Esophagus muscularis mucosa (tissue), 4 donors: ENCODE data around the gene DAZAP1. TPM values are rescaled to one million over a fixed set of nuclear protein-coding genes. Genes with fewer than 3 reads are reported as not detected.

Experiments used
- DNase-seq: peaks from one replicate; pipeline ENCODE4 v3.0.0-alpha.2; 2017; ENCODE audit errors: extremely low spot score
- H3K27ac ChIP-seq, 4 donors: fragments of 200-600 bp; sonication (generic); replicated peaks in 1 of 4; 1 replicate in 3 of 4; 2 replicates in 1 of 4; pipeline ENCODE4 v1.5.1; 2016 to 2019; ENCODE audit warnings: mild to moderate bottlenecking in 1 of 4
- H3K27me3 ChIP-seq, 4 donors: fragments of 200-600 bp; sonication (generic); one replicate each; pipeline versions ENCODE4 v1.5.1 to v1.6.0; 2016 to 2019
- H3K36me3 ChIP-seq, 4 donors: fragments of 200-600 bp; sonication (generic); one replicate each; pipeline ENCODE4 v1.5.1; 2016 to 2019
- H3K4me1 ChIP-seq, 4 donors: fragments of 200-600 bp; sonication (generic); one replicate each; pipeline ENCODE4 v1.5.1; 2016 to 2019
- H3K4me3 ChIP-seq, 4 donors: fragments of 200-600 bp; sonication (generic); 1 replicate in 2 of 4; 2 replicates in 2 of 4; pipeline ENCODE4 v1.5.1; 2016 to 2019; ENCODE audit warnings: mild to moderate bottlenecking in 4 of 4, moderate library complexity in 1 of 4
- H3K9me3 ChIP-seq, 4 donors: fragments of 200-600 bp; sonication (generic); 1 replicate in 3 of 4; 2 replicates in 1 of 4; pipeline ENCODE4 v1.5.1; 2016 to 2019
- EP300 ChIP-seq: sonication (generic); formaldehyde crosslinking; IDR thresholded peaks from one replicate; pipeline ENCODE4 v1.6.1; 2017; ENCODE audit warnings: antibody characterized with exemption
- POLR2A ChIP-seq: fragments of 450-650 bp; IDR thresholded peaks from one replicate; pipeline ENCODE4 v1.6.1; 2017; ENCODE audit warnings: antibody characterized with exemption, moderate library complexity, mild to moderate bottlenecking, low read depth
- POLR2AphosphoS5 ChIP-seq, 2 donors: sonication (generic); formaldehyde crosslinking; IDR thresholded peaks; one replicate each; pipeline ENCODE4 v1.6.1; 2017; ENCODE audit warnings: antibody characterized with exemption in 2 of 2
- WGBS: methylation state at CpG from one replicate; pipeline ENCODE4 v1.1.5; 2018; 5-methylcytosine and 5-hydroxymethylcytosine counted together
- intact Hi-C: fragments of 100-400 bp; cut with DNase I; formaldehyde crosslinking; loops from one replicate; pipeline ENCODE4 v1.15.1; 2023
- total RNA-seq, 4 donors: library from RNA; depleted of rRNA; stranded (reverse); fragments of >200 nt; gene quantifications; one replicate each; pipeline versions ENCODE4 v1.1.0 to v1.2.1, GENCODE V29; 2016
- TF ChIP-seq, protein P1 (sequence below), 3 experiments: fragments of 200-600 bp in 2 of 3; fragments of 450-650 bp in 1 of 3; sonication (generic) in 2 of 3; IDR thresholded peaks; one replicate each; pipeline ENCODE4 v1.5.1; 2017 to 2019; ENCODE audit warnings: antibody characterized with exemption in 3 of 3, mild to moderate bottlenecking in 2 of 3, moderate library complexity in 1 of 3

Gene DAZAP1
- total RNA-seq, 4 donors from 2014 or later = 44.9 to 79.4 (median 52.9) TPM

DNA sequence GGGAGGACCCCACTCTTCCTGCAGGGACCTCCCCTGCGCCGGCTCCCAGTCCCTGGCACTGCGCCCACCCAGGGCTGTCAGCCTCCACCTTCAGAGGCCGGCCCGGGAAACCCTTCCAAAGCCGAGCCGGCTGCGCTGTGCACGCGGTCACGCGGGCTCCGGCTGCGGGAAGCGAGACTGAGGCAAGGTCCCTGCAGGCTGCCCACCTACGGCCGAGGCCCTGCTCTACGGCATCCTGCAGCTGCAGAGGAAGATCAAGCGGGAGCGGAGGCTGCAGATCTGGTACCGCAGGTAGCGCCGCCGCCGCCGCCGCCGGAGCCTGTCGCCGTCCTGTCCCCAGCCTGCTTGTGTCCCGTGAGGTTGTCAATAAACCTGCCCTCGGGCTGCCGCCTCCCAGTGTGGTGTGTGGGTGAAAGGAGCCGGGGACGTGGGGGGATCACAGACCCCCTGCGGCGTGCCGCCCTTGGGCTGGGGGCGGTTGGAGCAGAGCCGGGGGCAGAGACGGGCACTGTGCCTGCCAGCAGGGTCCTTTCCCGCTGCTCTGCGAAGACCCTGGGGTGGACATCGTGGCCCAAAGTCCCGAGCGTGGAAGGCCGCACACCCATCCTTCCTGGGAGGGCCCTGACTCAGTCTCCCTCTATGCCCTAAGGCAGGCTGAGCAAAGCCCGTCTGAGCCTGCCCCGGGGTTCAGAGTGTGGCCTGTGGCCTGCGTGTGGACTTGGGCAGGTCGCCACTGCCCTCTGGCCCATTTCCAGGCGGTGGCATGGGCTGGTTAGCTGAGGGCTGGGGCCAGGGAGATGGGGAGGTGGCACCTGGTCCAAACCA is 12.0 kb upstream of the DAZAP1 start:
- intact Hi-C loops = no loop called here
- no peaks in the 10 kb centered on the region for H3K9me3 ChIP-seq
- H3K4me1 ChIP-seq = peaks cover 24 to 38% (median 32%) of the 10 kb centered on the region in 4 donors
- no peak for TF ChIP-seq POLR2AphosphoS5 (IDR thresholded peaks at IDR 0.05)
- TF ChIP-seq, protein P1, sequence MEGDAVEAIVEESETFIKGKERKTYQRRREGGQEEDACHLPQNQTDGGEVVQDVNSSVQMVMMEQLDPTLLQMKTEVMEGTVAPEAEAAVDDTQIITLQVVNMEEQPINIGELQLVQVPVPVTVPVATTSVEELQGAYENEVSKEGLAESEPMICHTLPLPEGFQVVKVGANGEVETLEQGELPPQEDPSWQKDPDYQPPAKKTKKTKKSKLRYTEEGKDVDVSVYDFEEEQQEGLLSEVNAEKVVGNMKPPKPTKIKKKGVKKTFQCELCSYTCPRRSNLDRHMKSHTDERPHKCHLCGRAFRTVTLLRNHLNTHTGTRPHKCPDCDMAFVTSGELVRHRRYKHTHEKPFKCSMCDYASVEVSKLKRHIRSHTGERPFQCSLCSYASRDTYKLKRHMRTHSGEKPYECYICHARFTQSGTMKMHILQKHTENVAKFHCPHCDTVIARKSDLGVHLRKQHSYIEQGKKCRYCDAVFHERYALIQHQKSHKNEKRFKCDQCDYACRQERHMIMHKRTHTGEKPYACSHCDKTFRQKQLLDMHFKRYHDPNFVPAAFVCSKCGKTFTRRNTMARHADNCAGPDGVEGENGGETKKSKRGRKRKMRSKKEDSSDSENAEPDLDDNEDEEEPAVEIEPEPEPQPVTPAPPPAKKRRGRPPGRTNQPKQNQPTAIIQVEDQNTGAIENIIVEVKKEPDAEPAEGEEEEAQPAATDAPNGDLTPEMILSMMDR (IDR thresholded peaks at IDR 0.05) = no peak
- TF ChIP-seq POLR2A = no peak
- TF ChIP-seq EP300 = no peak
- H3K27ac ChIP-seq = no peak overlapping the region
- no peaks in the 10 kb centered on the region for H3K27me3 ChIP-seq
- no peak for DNase-seq
- no peak overlapping the region for H3K4me3 ChIP-seq
- WGBS = 86% methylated on average over 33 of the region's 52 CpGs
- H3K36me3 ChIP-seq = peaks cover 31 to 53% (median 49%) of the 10 kb centered on the region in 4 donors

DNA sequence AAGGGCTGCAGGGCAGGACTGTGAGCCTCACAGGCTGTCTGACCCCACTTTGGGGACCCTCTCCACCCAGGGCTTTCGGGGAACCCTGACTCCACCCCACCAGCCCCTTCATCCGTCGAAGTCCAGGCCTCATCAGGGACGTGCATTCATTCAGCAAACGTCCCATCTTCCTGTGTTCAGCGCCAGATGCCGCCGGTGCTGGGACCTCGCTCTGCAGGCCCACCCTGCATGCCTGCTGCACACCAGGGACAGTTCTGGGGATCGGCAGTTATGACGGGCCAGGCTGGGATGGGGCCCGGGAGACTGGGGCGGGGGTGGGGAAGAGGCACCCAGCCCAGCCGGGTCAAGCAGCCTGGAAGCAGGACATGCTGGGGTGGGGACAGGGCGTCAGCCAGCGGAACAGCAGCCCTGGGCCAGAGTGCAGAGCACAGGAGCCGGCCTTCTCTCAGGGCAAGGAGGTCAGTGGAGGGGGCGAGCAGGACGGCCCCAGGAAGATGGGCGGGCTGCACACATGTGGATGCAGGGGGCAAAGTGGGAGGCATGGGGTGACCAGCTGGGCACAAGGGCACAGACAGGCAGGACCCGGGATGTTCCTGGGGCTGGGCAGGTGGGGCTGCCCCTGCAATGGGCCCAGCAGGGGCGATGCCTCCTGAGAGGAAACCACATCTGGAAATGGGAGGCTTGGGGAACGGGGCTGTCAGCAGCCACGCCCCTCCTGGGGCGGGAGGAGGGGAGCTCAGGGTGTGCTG is 11.2 kb upstream of the DAZAP1 start:
- intact Hi-C loops = no loop called here
- 39% methylated on average over 7 of the region's 25 CpGs for WGBS

DNA sequence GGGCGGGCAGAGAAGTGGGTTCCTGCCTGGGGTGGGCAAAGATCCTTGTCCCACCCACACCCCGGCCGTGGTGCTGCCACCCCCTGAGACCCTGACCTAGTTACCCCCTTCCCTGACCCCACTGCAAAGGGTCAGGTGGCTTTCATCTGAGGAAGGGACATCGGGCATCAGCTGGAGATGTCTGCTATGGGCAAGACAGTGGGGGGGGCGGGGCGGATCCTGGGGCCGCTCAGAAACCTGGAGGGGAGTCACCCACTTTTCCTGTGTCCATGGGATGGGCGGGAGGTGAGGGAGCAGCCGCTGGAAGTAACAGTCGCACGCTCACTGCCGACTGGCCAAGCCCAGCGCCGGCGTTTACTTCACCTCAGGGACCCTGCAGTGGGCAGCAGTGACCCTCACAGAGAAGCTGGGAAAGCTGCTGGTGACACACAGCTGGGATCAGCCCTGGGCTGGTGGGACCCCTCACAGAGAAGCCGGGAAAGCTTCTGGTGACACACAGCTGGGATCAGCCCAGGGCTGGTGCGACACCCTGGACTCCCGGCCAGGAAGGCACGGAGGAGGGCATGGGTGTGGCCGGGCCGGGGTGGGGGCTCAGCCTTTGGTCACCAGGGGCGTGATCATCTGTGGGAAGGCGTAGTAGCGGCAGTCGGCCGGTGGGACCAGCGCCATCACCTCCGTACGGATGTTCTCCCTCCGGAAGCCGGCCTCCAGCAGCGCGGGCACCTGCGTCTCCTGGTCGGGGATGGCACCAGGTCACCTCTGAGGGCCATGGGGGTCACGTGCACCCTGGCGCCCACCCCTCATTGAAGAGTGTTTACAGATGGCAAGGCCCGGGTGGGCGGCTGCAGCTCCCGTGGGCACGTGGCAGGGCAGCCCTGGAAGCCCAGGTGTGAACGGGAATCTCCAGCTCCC is 10.4 kb upstream of the DAZAP1 start:
- TF ChIP-seq, protein P1 (IDR thresholded peaks at IDR 0.05) = no peak
- TF ChIP-seq POLR2A (no peak), EP300 (no peak), POLR2AphosphoS5 (IDR thresholded peaks at IDR 0.05) (no peak)
- intact Hi-C loops = no loop called here
- peaks cover 15 to 37% (median 33%) of the 10 kb centered on the region in 4 donors for H3K36me3 ChIP-seq

More for the DNA sequence above, 11.2 kb upstream of the DAZAP1 start:
- Histone ChIP-seq H3K4me1 (peaks cover 32 to 46% (median 40%) of the 10 kb centered on the region in 4 donors), H3K9me3 (no peaks in the 10 kb centered on the region), H3K27me3 (no peaks in the 10 kb centered on the region), H3K27ac (no peak overlapping the region), H3K4me3 (no peak overlapping the region), H3K36me3 (peaks cover 23 to 45% (median 41%) of the 10 kb centered on the region in 4 donors)
- TF ChIP-seq EP300 = no peak
- TF ChIP-seq, protein P1 (IDR thresholded peaks at IDR 0.05) = no peak
- no peak for TF ChIP-seq POLR2AphosphoS5 (IDR thresholded peaks at IDR 0.05)
- no peak for TF ChIP-seq POLR2A
- no peak for DNase-seq

DNA sequence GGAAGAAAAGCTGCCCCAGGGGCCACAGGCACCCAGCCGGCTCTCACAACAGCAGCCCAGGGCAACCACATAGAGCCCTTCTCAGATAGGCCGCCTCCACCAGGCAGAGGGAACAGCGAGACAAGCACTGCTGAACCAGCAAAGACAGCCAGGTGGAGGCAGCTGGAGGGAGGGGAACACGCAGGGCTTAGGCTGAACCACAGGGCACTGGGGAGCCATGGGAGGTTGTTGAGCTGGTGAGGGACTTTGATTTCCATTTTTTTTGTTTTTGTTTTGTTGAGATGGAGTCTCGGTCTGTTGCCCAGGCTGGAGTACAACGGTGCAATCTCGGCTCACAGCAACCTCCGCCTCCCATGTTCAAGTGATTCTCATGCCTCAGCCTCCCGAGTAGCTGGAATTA is 9.5 kb upstream of the DAZAP1 start:
- Histone ChIP-seq H3K9me3 (no peaks in the 10 kb centered on the region), H3K27ac (no peak overlapping the region), H3K4me1 (peaks cover 32 to 63% (median 56%) of the 10 kb centered on the region in 4 donors), H3K27me3 (peaks cover 0 to 5% (median 0%) of the 10 kb centered on the region in 4 donors), H3K36me3 (peaks cover 7 to 29% (median 25%) of the 10 kb centered on the region in 4 donors), H3K4me3 (no peak overlapping the region)
- intact Hi-C loops = no loop called here
- TF ChIP-seq, protein P1 (IDR thresholded peaks at IDR 0.05) = no peak
- TF ChIP-seq POLR2AphosphoS5 (IDR thresholded peaks at IDR 0.05) (no peak), POLR2A (no peak), EP300 (no peak)
- no peak for DNase-seq
- WGBS = 94% methylated on average over 9 of the region's 9 CpGs

More for the DNA sequence above, 10.4 kb upstream of the DAZAP1 start:
- WGBS = 87% methylated on average over 21 of the region's 42 CpGs
- H3K27me3 ChIP-seq = no peaks in the 10 kb centered on the region
- no peak overlapping the region for H3K27ac ChIP-seq
- DNase-seq = no peak
- H3K4me1 ChIP-seq = peaks cover 32 to 54% (median 48%) of the 10 kb centered on the region in 4 donors
- H3K4me3 ChIP-seq = no peak overlapping the region
- H3K9me3 ChIP-seq = no peaks in the 10 kb centered on the region
